GM19238 (cell line): ENCODE data around the gene NRBP1.

ENCODE experiments used
- DNase-seq: peaks from one replicate; pipeline ENCODE4 v3.0.0; 2011; ENCODE audit warnings: low spot score; ENCODE audit not compliant: insufficient read length

NRBP1 gene

GRCh38 chr2:27428213-27428977 lies at the start of gene NRBP1:
TSS of gene NRBP1 (plus strand) at chr2:27428631. CDS start at chr2:27433274, 4,643 bp downstream.
- peak; percentile 90 for DNase-seq

- DNase-seq: no peak
Observed at GRCh38 chr2:27378809-27379290, 49.6 kb upstream of the NRBP1 start.

DNA sequence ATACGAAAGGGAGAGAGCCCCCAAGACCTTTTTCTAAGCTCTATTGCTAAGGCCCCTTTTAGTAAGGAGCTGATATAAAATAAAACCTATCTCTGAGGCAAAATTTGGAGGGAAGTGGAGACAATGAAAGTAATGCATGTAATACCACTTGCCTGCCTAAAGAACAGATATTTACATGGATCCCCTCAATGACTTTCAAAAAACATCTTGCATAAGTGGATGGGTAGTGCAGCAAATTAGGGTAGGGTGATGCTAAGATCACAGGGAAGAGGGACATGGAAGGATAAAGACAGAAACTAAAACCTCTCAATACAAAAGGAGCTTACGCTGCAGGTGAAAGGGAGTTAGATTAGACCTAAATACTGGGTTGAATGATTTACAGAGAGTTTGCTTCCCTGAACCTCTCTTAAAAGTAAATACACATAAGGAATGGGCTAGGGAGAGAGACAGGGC lies 49.0 kb upstream of the NRBP1 start:
- no peak for DNase-seq

DNA sequence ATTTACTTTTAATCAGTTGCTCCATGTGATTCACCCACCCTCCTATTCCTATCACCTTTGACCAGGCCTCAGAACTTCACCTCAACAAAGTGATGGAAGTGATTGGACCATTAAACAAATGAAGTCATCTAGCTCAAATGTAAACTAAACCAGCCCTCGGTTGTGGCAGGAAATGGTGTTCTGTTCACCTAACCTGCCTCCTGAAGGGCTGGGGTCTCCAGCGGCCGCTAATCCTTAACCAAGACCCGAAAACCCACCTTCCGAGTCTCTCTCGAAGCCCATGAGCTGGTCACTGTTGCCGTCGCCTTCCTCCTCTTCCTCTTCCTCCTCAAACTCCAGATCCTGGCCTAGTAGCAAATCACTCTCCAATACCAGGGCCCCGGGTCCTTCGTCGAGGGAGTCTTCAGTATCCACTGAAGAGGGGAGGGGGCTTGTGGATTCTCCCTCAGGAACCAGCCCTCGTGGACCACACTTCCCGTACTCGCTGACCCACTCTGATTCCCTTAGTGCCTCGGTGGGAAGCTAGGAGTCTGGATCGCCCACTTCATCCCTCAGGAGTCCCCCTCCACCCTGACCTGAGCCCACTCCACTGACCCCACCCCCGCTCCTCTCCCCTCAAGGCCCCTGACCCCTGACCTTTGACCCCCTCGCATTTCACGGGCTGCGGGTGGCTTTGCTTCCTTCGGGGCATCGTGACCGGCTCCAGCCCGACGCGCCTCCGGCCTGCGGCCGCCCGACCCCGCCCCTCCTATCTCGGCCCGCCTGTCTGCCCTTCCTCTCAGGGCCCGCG lies 48.4 kb upstream of the NRBP1 start:
- no peak for DNase-seq

DNA sequence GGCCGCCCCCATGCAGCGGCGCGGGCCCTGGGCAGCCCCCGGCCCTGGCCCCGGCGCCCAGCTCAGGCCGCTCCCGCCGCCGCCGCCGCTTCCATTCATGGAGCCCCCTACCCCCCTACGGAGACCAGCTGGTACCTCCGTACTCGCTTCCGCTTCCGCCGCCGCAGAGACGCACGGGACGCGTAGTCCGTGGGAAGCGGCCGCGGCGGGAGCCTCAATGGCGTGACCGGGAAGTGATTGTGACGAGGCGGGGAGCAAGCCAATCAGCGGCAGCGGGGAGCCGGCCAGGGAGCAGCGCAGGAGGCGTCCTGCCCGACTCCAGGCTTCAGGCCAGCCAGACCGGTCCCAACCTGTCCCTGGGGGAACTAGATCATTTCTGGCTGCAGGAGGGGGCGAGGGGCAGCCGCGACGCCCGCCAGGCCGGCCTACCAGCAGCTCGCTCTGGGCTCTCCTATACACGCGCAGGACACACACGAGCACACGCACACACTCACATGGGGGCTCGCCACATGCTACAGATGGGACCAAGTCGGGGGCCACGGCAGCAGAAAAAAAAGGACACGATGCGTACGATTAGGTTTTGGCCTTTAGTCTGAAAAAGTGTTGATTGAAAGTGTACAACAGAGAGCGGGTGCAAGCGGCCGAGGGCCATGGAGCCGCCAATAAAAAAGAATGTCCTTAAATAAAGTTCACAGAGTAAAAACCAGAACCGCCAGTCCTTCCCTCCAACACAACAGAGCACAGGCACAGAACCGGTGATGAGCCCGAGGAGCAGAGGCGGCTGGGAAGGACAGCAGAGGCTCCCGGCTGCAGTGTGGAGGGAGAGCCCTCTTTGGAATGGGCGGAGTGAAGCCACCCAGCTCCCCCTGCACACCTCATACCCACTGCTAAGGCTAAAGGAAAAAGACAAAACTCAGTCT lies 47.5 kb upstream of the NRBP1 start, which contains the start of gene ZNF513:
TSS of gene ZNF513 (minus strand) at position 109 of the 920 bp plus-strand sequence. CDS start 208 bp downstream, outside the sequence.
- peak; percentile 91 for DNase-seq

- DNase-seq: no peak
Observed at GRCh38 chr2:27381577-27382181, 46.8 kb upstream of the NRBP1 start.

GRCh38 chr2:27390822-27391679 lies 37.4 kb upstream of the NRBP1 start:
- DNase-seq: no peak

DNA sequence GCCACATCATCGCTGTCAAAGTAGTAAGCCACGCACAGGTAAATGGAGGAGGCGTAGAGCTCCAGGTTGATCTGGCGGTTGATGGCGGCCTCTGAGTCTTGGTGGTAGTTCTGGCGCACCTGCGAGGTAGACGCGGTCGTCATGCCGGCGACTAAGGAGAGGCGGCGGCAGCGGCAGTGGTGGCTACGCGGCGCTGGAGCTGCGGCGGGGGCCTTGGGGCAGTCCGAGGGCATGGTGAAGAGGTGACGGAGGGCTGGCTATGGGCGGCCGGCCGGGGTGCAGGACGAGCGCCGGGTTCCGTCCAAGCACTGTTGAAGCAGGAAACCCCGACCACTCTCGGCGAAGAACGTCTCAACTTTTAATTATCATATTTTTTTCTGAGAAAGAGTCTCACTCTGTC lies 35.2 kb upstream of the NRBP1 start:
- DNase-seq: no peak

GRCh38 chr2:27398962-27399361 lies 29.5 kb upstream of the NRBP1 start:
- no peak for DNase-seq

DNA sequence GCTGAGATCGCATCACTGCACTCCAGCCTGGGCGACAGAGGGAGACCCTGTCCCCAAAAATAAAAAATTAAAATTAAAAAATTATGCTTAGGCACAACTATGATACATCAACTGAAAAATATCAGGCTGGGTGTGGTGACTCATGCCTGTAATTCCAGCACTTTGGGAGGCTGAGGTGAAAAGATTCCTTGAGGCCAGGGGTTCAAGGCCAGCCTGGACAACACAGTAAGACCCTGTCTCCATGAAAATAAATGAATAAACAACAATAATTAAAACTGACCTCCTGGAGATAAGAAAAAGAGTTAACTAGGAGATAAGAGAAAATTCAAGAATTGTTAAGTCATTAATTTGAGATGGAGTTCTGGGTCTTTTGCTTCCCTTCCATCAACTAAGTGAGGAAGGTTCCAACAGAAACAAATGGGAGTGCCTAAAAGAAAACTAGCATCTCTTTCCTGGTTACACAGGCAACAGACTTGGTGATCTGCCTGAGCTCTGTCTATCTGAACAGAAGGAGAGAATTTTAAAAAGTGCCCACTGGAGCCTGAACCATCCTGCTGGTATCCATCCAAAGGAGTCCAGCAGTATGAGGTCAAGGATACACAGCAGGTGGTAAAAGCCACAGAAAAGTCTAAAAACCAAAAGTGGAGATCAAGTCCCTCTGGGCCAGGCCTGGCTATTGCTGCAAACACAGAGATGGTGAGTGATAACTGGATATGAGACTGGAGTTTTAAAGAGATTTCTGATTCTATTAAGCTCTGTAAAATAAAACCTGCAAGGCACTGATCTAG lies 27.9 kb upstream of the NRBP1 start:
- no peak for DNase-seq

GRCh38 chr2:27407798-27408491 lies 20.5 kb upstream of the NRBP1 start:
- no peak for DNase-seq

DNA sequence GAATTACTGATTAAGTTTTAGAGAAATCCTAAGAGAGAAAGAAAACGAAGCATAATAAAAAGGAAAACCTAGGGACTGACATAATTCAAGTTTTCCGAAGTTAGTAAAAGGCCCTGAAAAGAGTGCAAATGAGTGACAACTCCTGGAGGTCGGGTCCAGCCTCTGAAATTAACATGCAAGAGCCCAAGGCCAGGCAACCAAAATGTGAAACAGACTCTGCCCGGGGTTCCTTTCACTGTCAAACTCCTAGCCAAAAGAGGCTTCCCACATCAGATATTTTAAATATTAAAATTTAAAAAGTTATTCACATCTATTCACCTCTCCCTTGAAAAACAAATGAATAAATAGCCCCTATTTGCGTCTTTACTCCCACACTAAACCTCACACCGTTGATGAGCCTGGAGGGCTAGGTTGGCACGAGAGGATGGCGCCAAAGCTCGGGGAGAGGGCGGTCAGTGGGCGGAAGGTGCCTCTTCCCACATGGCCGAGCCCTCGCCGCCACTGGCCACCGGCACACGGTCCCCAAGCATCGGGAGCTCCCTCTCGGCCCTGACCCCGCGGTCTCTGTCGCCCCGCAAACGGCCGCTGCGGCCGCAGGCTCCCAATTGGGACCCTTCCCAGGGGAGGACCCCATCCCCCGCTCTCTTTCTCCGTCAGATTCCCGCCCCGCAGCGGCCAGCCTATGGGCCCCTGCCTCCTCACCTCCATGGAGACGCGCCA lies 19.7 kb upstream of the NRBP1 start:
- peak; percentile 18 for DNase-seq

- DNase-seq: peak; percentile 87
Observed at GRCh38 chr2:27409321-27410073, 18.9 kb upstream of the NRBP1 start, which contains the start of gene PPM1G. TSS of gene PPM1G (minus strand) at chr2:27409591. CDS start at chr2:27409422, 169 bp downstream.

DNA sequence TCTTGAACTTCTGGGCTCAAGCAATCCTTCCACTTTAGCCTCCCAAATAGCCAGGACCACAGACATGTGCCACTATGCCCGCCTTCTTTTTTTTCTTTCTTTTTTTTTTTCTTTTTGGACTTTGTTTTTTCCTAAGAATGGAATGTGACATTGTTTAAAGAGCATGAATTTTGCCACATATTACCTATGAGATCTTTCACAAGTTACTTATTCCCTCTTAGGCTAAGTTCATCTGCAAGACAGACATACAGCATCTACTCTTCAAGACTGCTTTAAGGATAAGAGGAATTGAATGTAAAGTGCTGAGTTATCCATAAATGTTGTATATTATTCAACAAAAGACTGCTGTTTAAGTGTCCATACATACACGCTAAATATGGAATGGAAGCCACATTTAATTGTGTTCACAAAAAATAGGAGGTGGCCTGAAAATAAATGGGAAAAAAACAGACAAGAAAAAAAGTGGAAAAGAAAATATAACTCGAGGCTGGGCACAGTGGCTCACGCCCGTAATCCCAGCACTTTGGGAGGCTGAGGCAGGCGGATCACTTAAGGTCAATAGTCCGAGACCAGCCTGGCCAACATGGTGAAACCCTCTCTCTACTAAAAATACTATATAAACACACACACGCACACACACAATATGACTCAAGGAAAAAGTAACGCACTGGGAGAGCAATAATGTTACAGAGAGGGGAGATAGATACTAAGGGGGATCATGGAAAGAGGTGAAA lies 15.8 kb upstream of the NRBP1 start:
- no peak for DNase-seq

- DNase-seq: no peak
Observed at GRCh38 chr2:27416151-27416550, 12.3 kb upstream of the NRBP1 start.

DNA sequence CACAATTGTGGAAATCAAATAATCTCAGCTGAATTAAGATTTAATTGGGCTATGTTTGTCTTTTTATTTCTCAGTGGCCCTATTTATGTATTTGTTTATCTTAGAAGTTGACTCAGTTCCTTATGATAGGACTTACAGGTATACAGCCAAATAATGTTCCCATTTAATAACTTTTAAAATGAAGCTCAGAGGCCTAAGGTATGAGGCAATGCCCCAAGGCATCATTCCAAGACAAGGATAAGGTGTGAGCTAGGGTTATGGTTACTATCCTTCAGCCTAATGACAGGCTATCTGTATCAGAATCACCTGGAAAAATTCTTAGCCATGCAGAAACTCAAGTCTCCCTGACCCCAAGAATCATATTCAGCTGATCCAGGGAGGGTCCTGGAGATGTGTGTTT lies 7.4 kb upstream of the NRBP1 start:
- no peak for DNase-seq
